ENCODE measurements around the gene CELA3A.
A peak's percentile ranks its signal among the peaks of the same experiment; 100 is the strongest.

Gene CELA3A

DNA sequence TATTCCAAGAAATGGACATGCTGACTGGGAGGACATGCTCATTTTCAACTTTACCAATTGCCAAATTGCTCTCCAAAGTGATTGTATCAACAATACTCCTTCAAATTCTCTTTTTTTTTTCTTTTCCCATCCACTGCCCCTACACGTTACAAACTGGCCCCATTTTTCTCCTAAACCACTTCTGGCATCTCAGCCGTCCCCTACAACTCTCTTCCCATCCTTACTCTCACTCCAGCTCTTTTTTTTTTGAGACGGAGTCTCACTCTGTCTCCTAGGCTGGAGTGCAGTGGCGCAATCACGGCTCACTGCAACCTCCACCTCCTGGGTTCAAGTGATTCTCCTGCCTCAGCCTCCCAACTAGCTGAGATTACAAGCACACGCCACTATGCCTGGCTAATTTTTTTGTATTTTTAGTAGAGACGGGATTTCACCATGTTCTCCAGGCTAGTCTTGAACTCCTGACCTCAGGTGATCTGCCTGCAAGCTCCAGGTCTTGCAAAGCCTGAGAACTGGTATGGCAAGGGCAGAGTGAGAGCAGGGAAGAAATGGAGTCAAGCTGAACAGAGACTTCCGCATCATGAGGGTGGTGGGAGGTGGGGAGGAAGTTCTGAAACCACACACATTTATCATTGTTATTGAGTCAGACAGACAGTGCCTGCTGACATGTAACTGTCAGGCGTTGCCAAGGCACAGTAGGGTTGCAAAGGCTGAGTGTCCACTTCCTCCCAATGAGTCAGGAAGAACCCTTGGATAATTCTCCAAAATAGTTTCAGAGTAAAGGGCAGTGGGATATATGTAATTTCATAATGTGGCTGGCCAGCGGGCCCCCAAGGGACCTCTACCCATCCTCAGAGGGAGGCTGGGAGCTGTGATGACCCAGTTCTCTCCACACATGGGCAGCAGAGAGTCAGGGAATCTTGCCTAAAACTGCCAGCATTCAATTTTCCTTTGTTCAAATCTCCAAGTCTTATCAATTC, 17.4 kb downstream of the CELA3A start:
- H3K79me2 ChIP-seq (ENCODE audit: insufficient read depth, low read depth): no peaks in the 10 kb centered on the region
- H2AFZ ChIP-seq (ENCODE audit: low read depth): no peak overlapping the region
- H3K27me3 ChIP-seq (ENCODE audit: insufficient read depth, low read depth): no peaks in the 10 kb centered on the region
- H3K36me3 ChIP-seq (ENCODE audit: insufficient read depth): no peaks in the 10 kb centered on the region
- H3K4me3 ChIP-seq (IDR thresholded peaks at IDR 0.05; ENCODE audit: insufficient read depth, low read depth, low read length): no peak overlapping the region
- H3K4me1 ChIP-seq (ENCODE audit: low read depth, poor library complexity, severe bottlenecking): peaks cover 9% of the 10 kb centered on the region
- H3K9ac ChIP-seq: no peak overlapping the region
- no peak overlapping the region for H3K27ac ChIP-seq
- no peaks in the 10 kb centered on the region for H4K20me1 ChIP-seq (ENCODE audit: insufficient read depth)
- no peak overlapping the region for H3K4me2 ChIP-seq
- TF ChIP-seq CTCF (conservative IDR thresholded peaks at IDR 0.05; ENCODE audit: low read depth, low read length): no peak

DNA sequence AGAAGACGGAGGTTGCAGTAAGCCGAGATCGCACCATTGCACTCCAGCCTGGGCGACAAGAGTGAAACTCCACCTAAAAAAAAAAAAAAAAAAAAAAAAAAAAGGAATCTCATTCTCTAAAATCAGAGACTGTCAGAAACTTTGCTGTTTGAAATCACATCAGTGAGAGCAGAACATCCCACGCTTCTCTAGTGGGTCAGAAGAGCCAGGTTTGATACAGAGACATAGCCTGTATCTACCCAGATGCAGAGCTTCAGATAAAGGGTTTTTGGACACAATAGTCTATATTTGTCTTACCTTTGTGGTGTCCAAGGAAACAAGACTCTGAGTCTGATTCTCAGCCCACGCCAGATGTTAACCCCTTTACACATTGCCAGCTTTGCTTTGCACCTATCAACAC, 19.6 kb downstream of the CELA3A start:
- Histone ChIP-seq H4K20me1 (ENCODE audit: insufficient read depth) (no peaks in the 10 kb centered on the region), H3K27me3 (ENCODE audit: insufficient read depth, low read depth) (no peaks in the 10 kb centered on the region), H3K9ac (no peak overlapping the region), H3K27ac (no peak overlapping the region), H3K4me1 (ENCODE audit: low read depth, poor library complexity, severe bottlenecking) (peaks cover 11% of the 10 kb centered on the region), H3K4me2 (no peak overlapping the region), H3K79me2 (ENCODE audit: insufficient read depth, low read depth) (no peaks in the 10 kb centered on the region), H3K36me3 (ENCODE audit: insufficient read depth) (no peaks in the 10 kb centered on the region), H2AFZ (ENCODE audit: low read depth) (no peak overlapping the region), H3K4me3 (IDR thresholded peaks at IDR 0.05; ENCODE audit: insufficient read depth, low read depth, low read length) (no peak overlapping the region)
- no peak for TF ChIP-seq CTCF (conservative IDR thresholded peaks at IDR 0.05; ENCODE audit: low read depth, low read length)

GRCh38 chr1:22024485-22025367, 23.3 kb downstream of the CELA3A start:
- H3K79me2 ChIP-seq (ENCODE audit: insufficient read depth, low read depth): no peaks in the 10 kb centered on the region
- peak overlapping the region; percentile 81 for H3K4me2 ChIP-seq
- H3K27ac ChIP-seq: peak overlapping the region; percentile 98
- H2AFZ ChIP-seq (ENCODE audit: low read depth): peak overlapping the region; percentile 73
- TF ChIP-seq CTCF (conservative IDR thresholded peaks at IDR 0.05; ENCODE audit: low read depth, low read length): no peak; the same call in 1 of the 2 replicates
- H3K4me1 ChIP-seq (ENCODE audit: low read depth, poor library complexity, severe bottlenecking): peaks cover 19% of the 10 kb centered on the region
- peak overlapping the region; percentile 97; the same call in 1 of the 2 replicates for H3K9ac ChIP-seq
- no peak overlapping the region for H3K4me3 ChIP-seq (IDR thresholded peaks at IDR 0.05; ENCODE audit: insufficient read depth, low read depth, low read length)
- no peaks in the 10 kb centered on the region for H3K27me3 ChIP-seq (ENCODE audit: insufficient read depth, low read depth)
- H3K36me3 ChIP-seq (ENCODE audit: insufficient read depth): no peaks in the 10 kb centered on the region
- H4K20me1 ChIP-seq (ENCODE audit: insufficient read depth): no peaks in the 10 kb centered on the region

GRCh38 chr1:22025368-22026155, 24.1 kb downstream of the CELA3A start:
- H4K20me1 ChIP-seq (ENCODE audit: insufficient read depth): no peaks in the 10 kb centered on the region
- no peak for TF ChIP-seq CTCF (conservative IDR thresholded peaks at IDR 0.05; ENCODE audit: low read depth, low read length)
- peak overlapping the region; percentile 97 for H3K9ac ChIP-seq
- H3K4me1 ChIP-seq (ENCODE audit: low read depth, poor library complexity, severe bottlenecking): peaks cover 19% of the 10 kb centered on the region
- no peaks in the 10 kb centered on the region for H3K27me3 ChIP-seq (ENCODE audit: insufficient read depth, low read depth)
- H3K4me3 ChIP-seq (IDR thresholded peaks at IDR 0.05; ENCODE audit: insufficient read depth, low read depth, low read length): peak overlapping the region; percentile 87
- no peaks in the 10 kb centered on the region for H3K79me2 ChIP-seq (ENCODE audit: insufficient read depth, low read depth)
- H3K27ac ChIP-seq: peak overlapping the region; percentile 98
- peak overlapping the region; percentile 73 for H2AFZ ChIP-seq (ENCODE audit: low read depth)
- H3K36me3 ChIP-seq (ENCODE audit: insufficient read depth): no peaks in the 10 kb centered on the region
- H3K4me2 ChIP-seq: peak overlapping the region; percentile 81

Data from KMS-11 (cell line).